ENCODE data around the gene ERC1. TPM values are rescaled to one million over a fixed set of nuclear protein-coding genes. Genes with fewer than 3 reads are reported as not detected.

Gene ERC1
- total and polyA plus RNA-seq, 8 donors = 34.9 to 64.9 (median 40.8) TPM

DNA sequence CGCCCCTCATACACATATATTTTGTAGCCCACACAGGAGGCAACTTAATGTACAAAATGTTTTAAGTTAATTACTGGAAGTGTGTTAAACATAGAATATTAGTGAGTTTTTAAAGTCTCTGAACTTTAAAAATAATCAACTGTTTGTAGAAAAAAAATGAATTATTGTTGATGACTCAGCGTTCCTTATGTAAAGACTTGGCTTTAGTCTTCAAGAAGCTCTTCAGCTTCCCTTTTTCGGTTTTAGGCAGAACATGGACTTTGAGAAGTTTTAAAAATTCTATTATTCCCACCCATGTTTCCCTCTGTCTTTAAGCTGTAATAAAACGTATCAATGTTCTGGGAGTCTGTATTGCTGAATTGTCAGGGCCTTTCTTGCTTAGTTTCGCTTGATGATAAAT lies 333.9 kb downstream of the ERC1 start:
- no peaks in the 10 kb centered on the region for H3K27me3 ChIP-seq
- intact Hi-C loops (cut with DNase I) = no loop called here
- ATAC-seq (peak; percentile 30), DNase-seq (no peak)
- TF ChIP-seq, protein P1, sequence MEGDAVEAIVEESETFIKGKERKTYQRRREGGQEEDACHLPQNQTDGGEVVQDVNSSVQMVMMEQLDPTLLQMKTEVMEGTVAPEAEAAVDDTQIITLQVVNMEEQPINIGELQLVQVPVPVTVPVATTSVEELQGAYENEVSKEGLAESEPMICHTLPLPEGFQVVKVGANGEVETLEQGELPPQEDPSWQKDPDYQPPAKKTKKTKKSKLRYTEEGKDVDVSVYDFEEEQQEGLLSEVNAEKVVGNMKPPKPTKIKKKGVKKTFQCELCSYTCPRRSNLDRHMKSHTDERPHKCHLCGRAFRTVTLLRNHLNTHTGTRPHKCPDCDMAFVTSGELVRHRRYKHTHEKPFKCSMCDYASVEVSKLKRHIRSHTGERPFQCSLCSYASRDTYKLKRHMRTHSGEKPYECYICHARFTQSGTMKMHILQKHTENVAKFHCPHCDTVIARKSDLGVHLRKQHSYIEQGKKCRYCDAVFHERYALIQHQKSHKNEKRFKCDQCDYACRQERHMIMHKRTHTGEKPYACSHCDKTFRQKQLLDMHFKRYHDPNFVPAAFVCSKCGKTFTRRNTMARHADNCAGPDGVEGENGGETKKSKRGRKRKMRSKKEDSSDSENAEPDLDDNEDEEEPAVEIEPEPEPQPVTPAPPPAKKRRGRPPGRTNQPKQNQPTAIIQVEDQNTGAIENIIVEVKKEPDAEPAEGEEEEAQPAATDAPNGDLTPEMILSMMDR (IDR thresholded peaks at IDR 0.05) = no peak
- H3K4me3 ChIP-seq = no peak overlapping the region
- H3K36me3 ChIP-seq = no peaks in the 10 kb centered on the region
- H3K27ac ChIP-seq = peak overlapping the region; percentile 22 to 71
- peaks cover 0 to 31% of the 10 kb centered on the region in 2 donors for H3K4me1 ChIP-seq
- H3K9me3 ChIP-seq = no peaks in the 10 kb centered on the region

DNA sequence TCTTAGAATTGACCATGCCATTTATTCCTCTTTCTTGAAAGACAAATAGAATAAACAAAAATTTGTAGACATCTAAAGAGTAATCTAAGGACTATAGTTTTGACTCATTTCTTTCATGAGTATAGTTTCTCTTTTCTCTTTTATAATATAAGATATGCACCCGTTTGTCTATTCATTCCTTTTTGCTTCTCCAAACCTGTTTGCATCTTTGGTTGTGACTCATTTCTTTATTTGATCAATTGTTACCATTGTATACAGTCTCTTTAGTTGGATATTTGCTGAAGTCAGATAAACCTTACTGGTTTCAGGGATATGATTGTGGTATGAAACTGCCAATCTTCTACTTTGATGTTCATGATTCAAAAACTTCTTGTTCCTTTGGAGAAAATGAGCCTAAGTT lies 334.6 kb downstream of the ERC1 start:
- Histone ChIP-seq H3K4me3 (no peak overlapping the region), H3K36me3 (no peaks in the 10 kb centered on the region), H3K4me1 (peaks cover 0 to 31% of the 10 kb centered on the region in 2 donors), H3K27ac (peak overlapping the region in 1 of 2 donors; percentile 22), H3K9me3 (no peaks in the 10 kb centered on the region), H3K27me3 (no peaks in the 10 kb centered on the region)
- no peak for DNase-seq
- TF ChIP-seq, protein P1 (IDR thresholded peaks at IDR 0.05) = no peak
- no peak for ATAC-seq
- intact Hi-C loops (cut with DNase I) = no loop called here

DNA sequence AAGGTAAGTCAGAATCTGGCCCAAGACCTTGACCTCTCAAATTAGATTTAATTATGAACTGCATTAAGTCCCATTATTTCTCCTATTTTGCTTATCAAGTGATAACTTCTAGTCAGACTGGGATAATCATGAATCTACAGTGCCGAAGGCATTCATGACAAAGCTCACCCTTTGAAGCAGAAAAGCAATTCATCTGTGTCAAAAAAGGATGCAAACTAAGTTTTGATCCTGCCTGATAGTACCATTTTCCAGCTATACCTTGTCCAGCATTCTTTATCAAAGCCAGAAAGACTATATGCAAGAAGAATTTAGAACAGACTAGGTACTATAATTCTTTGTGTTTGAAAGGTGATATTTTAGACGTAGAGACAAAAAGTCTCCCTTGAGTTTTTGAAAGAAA lies 335.2 kb downstream of the ERC1 start:
- intact Hi-C loops (cut with DNase I) = no loop called here

DNA sequence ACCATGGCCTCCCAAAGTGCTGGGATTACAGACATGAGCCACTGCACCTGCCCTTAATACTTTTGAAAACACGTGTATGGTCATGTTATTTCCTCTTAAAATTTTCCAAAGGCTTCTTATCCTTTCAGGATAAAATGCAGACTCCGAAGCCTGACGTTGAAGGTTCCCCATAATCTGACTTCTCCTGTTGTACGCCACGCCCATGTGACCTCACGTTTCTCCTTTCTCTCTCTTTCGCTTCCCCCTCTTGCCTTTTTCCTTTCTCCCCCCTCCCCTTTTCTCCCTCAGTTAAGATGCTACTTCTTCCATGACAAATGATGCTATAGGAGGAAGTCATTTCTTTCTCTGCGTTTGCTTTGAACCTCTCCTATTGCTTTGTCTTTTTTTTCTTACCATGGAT lies 337.4 kb downstream of the ERC1 start:
- intact Hi-C loops (cut with DNase I) = no loop called here
- DNase-seq (peak in 1 of 4 donors; percentile 57), ATAC-seq (peak; percentile 44)
- TF ChIP-seq, protein P1 (IDR thresholded peaks at IDR 0.05) = no peak
- Histone ChIP-seq H3K27ac (peak overlapping the region in 1 of 2 donors; percentile 45), H3K27me3 (no peaks in the 10 kb centered on the region), H3K36me3 (no peaks in the 10 kb centered on the region), H3K4me1 (peaks cover 0 to 26% of the 10 kb centered on the region in 2 donors), H3K9me3 (no peaks in the 10 kb centered on the region), H3K4me3 (no peak overlapping the region)

More for the DNA sequence above, 335.2 kb downstream of the ERC1 start:
- TF ChIP-seq, protein P1 (IDR thresholded peaks at IDR 0.05) = no peak
- no peak for DNase-seq
- H3K9me3 ChIP-seq = no peaks in the 10 kb centered on the region
- peaks cover 0 to 31% of the 10 kb centered on the region in 2 donors for H3K4me1 ChIP-seq
- H3K4me3 ChIP-seq = no peak overlapping the region
- no peak overlapping the region for H3K27ac ChIP-seq
- H3K27me3 ChIP-seq = no peaks in the 10 kb centered on the region
- no peaks in the 10 kb centered on the region for H3K36me3 ChIP-seq
- ATAC-seq = no peak

DNA sequence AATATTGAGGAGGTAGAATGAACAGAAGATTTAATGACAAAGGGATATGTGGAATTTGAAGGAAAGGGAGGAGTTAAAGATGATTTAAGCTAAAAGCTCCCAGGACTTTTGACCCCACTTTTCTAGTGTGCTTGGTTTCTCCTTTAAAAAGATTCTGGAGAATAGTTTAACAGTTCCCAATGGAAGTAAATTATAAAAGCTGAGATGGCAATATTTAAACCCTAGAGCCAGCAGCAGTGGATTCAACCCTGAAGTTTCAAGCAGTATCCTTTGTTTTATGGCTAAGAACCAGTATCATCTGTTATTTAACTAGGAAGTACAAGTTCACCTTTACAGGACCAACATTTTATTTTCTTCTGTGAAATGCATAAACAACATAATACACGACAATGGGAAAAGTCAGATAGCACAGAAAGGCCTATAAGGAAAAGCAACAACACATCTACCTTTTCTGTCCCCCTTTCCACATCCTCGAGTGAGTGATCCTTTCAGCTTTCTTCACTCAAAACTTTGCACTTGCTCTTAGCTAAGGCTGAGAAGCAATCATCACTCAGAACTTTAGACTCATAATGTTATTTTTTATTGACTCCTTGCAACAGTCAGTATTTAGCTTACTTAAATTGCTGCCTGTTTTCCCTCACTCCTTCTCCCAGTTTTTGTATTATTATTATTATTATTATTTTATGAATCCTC lies 338.9 kb downstream of the ERC1 start:
- no peak for ATAC-seq
- no peaks in the 10 kb centered on the region for H3K36me3 ChIP-seq
- H3K4me3 ChIP-seq = no peak overlapping the region
- H3K27ac ChIP-seq = no peak overlapping the region
- H3K9me3 ChIP-seq = peaks cover 0 to under 1% of the 10 kb centered on the region in 2 donors
- H3K27me3 ChIP-seq = no peaks in the 10 kb centered on the region
- H3K4me1 ChIP-seq = peaks cover 0 to 16% of the 10 kb centered on the region in 2 donors
- intact Hi-C loops (cut with DNase I) = no loop called here
- TF ChIP-seq, protein P1 (IDR thresholded peaks at IDR 0.05) = no peak
- no peak for DNase-seq
